GM06990 (cell line): ENCODE measurements around the gene TEFM.

Experiments
- DNase-seq: peaks from one replicate; pipeline ENCODE4 v3.0.0-alpha.2; 2011; ENCODE audit not compliant: insufficient read length; ENCODE audit errors: extremely low read depth
- H3K27me3 ChIP-seq: replicated peaks from 2 replicates; pipeline ENCODE4 v1.6.0; 2011; ENCODE audit warnings: low read length; ENCODE audit not compliant: control insufficient read depth, insufficient read depth
- H3K36me3 ChIP-seq: 2 replicates; pipeline ENCODE4 v1.5.1; 2011; ENCODE audit warnings: low read length; ENCODE audit not compliant: control insufficient read depth, insufficient read depth
- H3K4me3 ChIP-seq: replicated peaks from 2 replicates; pipeline ENCODE4 v1.5.1; 2011; ENCODE audit warnings: low read depth, mild to moderate bottlenecking, control low read depth, low read length
- CTCF ChIP-seq: IDR thresholded peaks from 2 replicates; pipeline ENCODE4 v1.5.1; 2011; ENCODE audit warnings: low read length, control low read depth, mild to moderate bottlenecking, inconsistent platforms; ENCODE audit not compliant: insufficient read depth, poor library complexity, severe bottlenecking

Gene TEFM

GRCh38 chr17:30922235-30923030 is 16.4 kb upstream of the TEFM start:
- H3K4me3 ChIP-seq, result peak overlapping the region; percentile 52
- no peaks in the 10 kb centered on the region; the same call in 1 of the 2 replicates for H3K27me3 ChIP-seq
- peak; percentile 23 for DNase-seq
- no peak for TF ChIP-seq CTCF
- H3K36me3 ChIP-seq, result no peaks in the 10 kb centered on the region

GRCh38 chr17:30921544-30922196 is 15.6 kb upstream of the TEFM start, which contains the start of gene ADAP2:
TSS of gene ADAP2 (plus strand) at chr17:30921945. CDS start at chr17:30922015, 70 bp downstream.
- peak; percentile 40 for DNase-seq
- peak within 1 kb of the TSS; percentile 52 for H3K4me3 ChIP-seq
- no peak for TF ChIP-seq CTCF
- no peaks in the 10 kb centered on the region; the same call in 1 of the 2 replicates for H3K27me3 ChIP-seq
- no peaks in the 10 kb centered on the region for H3K36me3 ChIP-seq

GRCh38 chr17:30920683-30921543 is 14.9 kb upstream of the TEFM start:
- no peaks in the 10 kb centered on the region for H3K36me3 ChIP-seq
- no peak for TF ChIP-seq CTCF
- peak overlapping the region; percentile 52 for H3K4me3 ChIP-seq
- no peaks in the 10 kb centered on the region; the same call in 1 of the 2 replicates for H3K27me3 ChIP-seq
- DNase-seq, result no peak

GRCh38 chr17:30920282-30920681 is 14.2 kb upstream of the TEFM start:
- no peaks in the 10 kb centered on the region for H3K36me3 ChIP-seq
- no peak overlapping the region for H3K4me3 ChIP-seq
- no peaks in the 10 kb centered on the region; the same call in 1 of the 2 replicates for H3K27me3 ChIP-seq
- TF ChIP-seq CTCF, result no peak
- no peak for DNase-seq

GRCh38 chr17:30917050-30917449 is 11.0 kb upstream of the TEFM start:
- no peak for DNase-seq
- H3K27me3 ChIP-seq, result no peaks in the 10 kb centered on the region
- no peak overlapping the region for H3K4me3 ChIP-seq
- H3K36me3 ChIP-seq, result no peaks in the 10 kb centered on the region
- no peak for TF ChIP-seq CTCF
